ENCODE data around the gene EPHX1. TPM values are rescaled to one million over a fixed set of nuclear protein-coding genes. Genes with fewer than 3 reads are reported as not detected.
"Not testable (repeated sequence)": the region's sequence is repeated elsewhere in the genome, so short reads cannot be mapped to it uniquely, and the experiment has no call there.

Gene EPHX1
- total and polyA plus RNA-seq, 2 donors (not counting 1 experiment from before 2014, with no cell fraction given) = 39.1 to 44.3 TPM

- Histone ChIP-seq H3K27ac (ENCODE audit: insufficient read depth, low read length) (no peak overlapping the region), H3K27me3 (ENCODE audit: control insufficient read depth, insufficient read depth, low read length) (no peaks in the 10 kb centered on the region), H3K36me3 (ENCODE audit: control insufficient read depth, insufficient read depth, low read length) (no peaks in the 10 kb centered on the region), H4K20me1 (ENCODE audit: control insufficient read depth, extremely low read depth, insufficient read depth, low read length) (no peaks in the 10 kb centered on the region), H2AFZ (ENCODE audit: low read length) (no peak overlapping the region), H3K9ac (ENCODE audit: insufficient read depth, low read length) (no peak overlapping the region), H3K9me3 (ENCODE audit: control insufficient read depth, insufficient read depth, low read depth, low read length) (no peaks in the 10 kb centered on the region), H3K79me2 (ENCODE audit: control insufficient read depth, insufficient read depth, low read length) (no peaks in the 10 kb centered on the region), H3K4me1 (ENCODE audit: control insufficient read depth, extremely low read depth, insufficient read depth, low read length) (no peaks in the 10 kb centered on the region), H3K4me2 (ENCODE audit: extremely low read depth, insufficient read depth, low read length) (no peak overlapping the region), H3K4me3 (replicated peaks in 1 of 4; ENCODE audit: control extremely low read depth in 1 of 4, insufficient read depth in 1 of 4, low read depth in 3 of 4, low read length in 4 of 4) (no peak overlapping the region)
- DNase-seq (ENCODE audit: low read depth in 2 of 2) = peak; percentile 22 to 79
- no peak for TF ChIP-seq EZH2 (IDR thresholded peaks at IDR 0.05; ENCODE audit: low read length, missing control alignments)
- TF ChIP-seq CTCF (conservative IDR thresholded peaks at IDR 0.05 in 1 of 2, IDR thresholded peaks at IDR 0.05 in 1 of 2; ENCODE audit: low read depth in 1 of 2, low read length in 2 of 2) = no peak
These were observed 25.9 kb downstream of the EPHX1 start for GRCh38 chr1:225835856-225836255.

GRCh38 chr1:225836296-225836695 lies 26.4 kb downstream of the EPHX1 start:
- not testable (repeated sequence) for H3K79me2 ChIP-seq (ENCODE audit: control insufficient read depth, insufficient read depth, low read length); H3K4me3 ChIP-seq (replicated peaks in 1 of 4; ENCODE audit: control extremely low read depth in 1 of 4, insufficient read depth in 1 of 4, low read depth in 3 of 4, low read length in 4 of 4); H3K4me2 ChIP-seq (ENCODE audit: extremely low read depth, insufficient read depth, low read length); H3K4me1 ChIP-seq (ENCODE audit: control insufficient read depth, extremely low read depth, insufficient read depth, low read length); H3K9me3 ChIP-seq (ENCODE audit: control insufficient read depth, insufficient read depth, low read depth, low read length); H4K20me1 ChIP-seq (ENCODE audit: control insufficient read depth, extremely low read depth, insufficient read depth, low read length); H3K36me3 ChIP-seq (ENCODE audit: control insufficient read depth, insufficient read depth, low read length); H3K27ac ChIP-seq (ENCODE audit: insufficient read depth, low read length); H2AFZ ChIP-seq (ENCODE audit: low read length); DNase-seq (ENCODE audit: low read depth in 2 of 2); H3K9ac ChIP-seq (ENCODE audit: insufficient read depth, low read length); H3K27me3 ChIP-seq (ENCODE audit: control insufficient read depth, insufficient read depth, low read length)

- no peaks in the 10 kb centered on the region for H4K20me1 ChIP-seq (ENCODE audit: control insufficient read depth, extremely low read depth, insufficient read depth, low read length)
- no peak overlapping the region for H3K9ac ChIP-seq (ENCODE audit: insufficient read depth, low read length)
- no peaks in the 10 kb centered on the region for H3K9me3 ChIP-seq (ENCODE audit: control insufficient read depth, insufficient read depth, low read depth, low read length)
- no peak overlapping the region for H3K4me3 ChIP-seq (replicated peaks in 1 of 4; ENCODE audit: control extremely low read depth in 1 of 4, insufficient read depth in 1 of 4, low read depth in 3 of 4, low read length in 4 of 4)
- H2AFZ ChIP-seq (ENCODE audit: low read length) = no peak overlapping the region
- H3K4me1 ChIP-seq (ENCODE audit: control insufficient read depth, extremely low read depth, insufficient read depth, low read length) = no peaks in the 10 kb centered on the region
- no peaks in the 10 kb centered on the region for H3K79me2 ChIP-seq (ENCODE audit: control insufficient read depth, insufficient read depth, low read length)
- peaks cover 4% of the 10 kb centered on the region for H3K36me3 ChIP-seq (ENCODE audit: control insufficient read depth, insufficient read depth, low read length)
- no peak overlapping the region for H3K27ac ChIP-seq (ENCODE audit: insufficient read depth, low read length)
- no peak overlapping the region for H3K4me2 ChIP-seq (ENCODE audit: extremely low read depth, insufficient read depth, low read length)
- no peaks in the 10 kb centered on the region for H3K27me3 ChIP-seq (ENCODE audit: control insufficient read depth, insufficient read depth, low read length)
- no peak for DNase-seq (ENCODE audit: low read depth in 2 of 2)
- TF ChIP-seq CTCF (conservative IDR thresholded peaks at IDR 0.05 in 1 of 2, IDR thresholded peaks at IDR 0.05 in 1 of 2; ENCODE audit: low read depth in 1 of 2, low read length in 2 of 2) = no peak
- no peak for TF ChIP-seq EZH2 (IDR thresholded peaks at IDR 0.05; ENCODE audit: low read length, missing control alignments)
These were observed 28.9 kb downstream of the EPHX1 start for GRCh38 chr1:225838793-225839192.

Data from fibroblast of lung (primary cell).